Pancreas (tissue), 10 donors: ENCODE measurements around the gene CD200R1L. TPM values are rescaled to one million over a fixed set of nuclear protein-coding genes. Genes with fewer than 3 reads are reported as not detected.

Source experiments
- ATAC-seq, 4 donors: fragments of 200-7000 bp; cut with Tn5 transposase; one replicate each; pipeline versions ENCODE4 v1.8.0 to v1.9.1; 2020; ENCODE audit warnings: mild to moderate bottlenecking in 4 of 4, moderate library complexity in 4 of 4
- DNase-seq, 6 donors: peaks; one replicate each; pipeline ENCODE4 v3.0.0-alpha.2; 2020
- FAIRE-seq: peaks from 2 replicates; lab custom pipeline; 2012; peaks lifted over from hg19 to GRCh38; lab: Jason Lieb, UNC
- H3K27ac ChIP-seq, 4 donors: fragments of 200-600 bp; sonication (generic); 1 replicate in 3 of 4; 2 replicates in 1 of 4; pipeline versions ENCODE4 v1.5.0 to v1.8.0; 2020
- H3K27me3 ChIP-seq, 4 donors: fragments of 200-600 bp; one replicate each; pipeline ENCODE4 v1.8.0; 2021
- H3K36me3 ChIP-seq, 3 donors: fragments of 200-600 bp; sonication (generic) in 1 of 3; one replicate each; pipeline versions ENCODE4 v1.5.0 to v1.8.0; 2020 to 2021
- H3K4me1 ChIP-seq, 3 donors: fragments of 200-600 bp; one replicate each; pipeline ENCODE4 v1.8.0; 2021
- H3K4me3 ChIP-seq, 4 donors: fragments of 200-600 bp; sonication (generic) in 2 of 4; one replicate each; pipeline versions ENCODE4 v1.5.0 to v1.8.0; 2020 to 2021
- H3K9me3 ChIP-seq, 4 donors: fragments of 200-600 bp; one replicate each; pipeline ENCODE4 v1.8.0; 2021
- WGBS, 2 donors: extraction: QIAGEN DNeasy Blood & Tissue Kit; methylation state at CpG; one replicate each; pipeline ENCODE4 v1.1.7; 2013; 5-methylcytosine and 5-hydroxymethylcytosine counted together
- intact Hi-C, 3 donors: fragments of 100-400 bp; cut with DNase I; formaldehyde crosslinking; loops; one replicate each; pipeline versions ENCODE4 v1.11.1 to v1.14.2; 2022
- polyA plus RNA-seq, 2 donors: library from polyadenylated mRNA; stranded (reverse); fragments of 200-250 nt; gene quantifications; one replicate each; pipeline ENCODE4 v1.2.3, GENCODE V29; 2013
- total RNA-seq, 6 donors: library from RNA; stranded (reverse); fragmentation: NEBNext Ultra II Directional in 4 of 6; extraction: Animal tissue kit (Norgen Biotek cat#: 25700) in 4 of 6; gene quantifications; one replicate each; pipeline versions ENCODE4 v1.2.1 to v1.2.4, GENCODE V29; 2021 to 2023
- TF ChIP-seq, protein P1 (sequence below), 4 donors: fragments of 200-600 bp; sonication (generic) in 3 of 4; IDR thresholded peaks; one replicate each; pipeline versions ENCODE4 v1.5.0 to v1.8.0; 2021; ENCODE audit warnings: antibody characterized with exemption in 4 of 4
- donor health status: healthy with polysubstance abuse.
- donor health status: DM: no; HTN: no; CAD: no; lungs with moderate emphysema.
- donor health status: DM: no; HTN: no; CAD: no.
- donor health status: control.
- donor health status: control.
- donor health status: Bipolar disorder and iron deficiency.
- donor health status: DM: yes; HTN: yes; CAD: no.
- donor health status: DM: no; HTN: no; CAD: no.
- donor health status: DM: no; HTN: no; CAD: no.
- donor health status: DM: yes; HTN: yes; CAD: no.

CD200R1L gene
- total and polyA plus RNA-seq, 8 donors: not detected

DNA sequence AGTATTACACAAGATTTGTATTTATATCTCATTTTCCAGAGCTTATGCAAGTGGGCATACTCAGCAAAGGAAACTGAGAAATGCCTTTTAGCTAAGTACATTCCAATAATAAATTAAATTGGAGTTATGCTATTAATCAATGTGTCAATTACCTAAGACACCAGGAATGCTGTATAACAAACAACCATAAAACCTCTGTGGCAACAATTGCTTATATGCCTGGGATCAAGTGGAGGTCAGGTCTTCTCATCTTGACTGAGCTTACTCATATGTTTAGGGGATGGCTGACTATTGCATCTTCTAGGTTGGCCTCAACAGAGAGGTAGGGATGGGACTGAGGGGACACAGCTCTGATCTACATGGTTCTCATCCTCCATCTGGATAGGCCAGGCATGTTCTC is 30.7 kb downstream of the CD200R1L start:
- no peak for ATAC-seq
- no peak for DNase-seq
- intact Hi-C loops: no loop called here
- Histone ChIP-seq H3K36me3 (no peaks in the 10 kb centered on the region), H3K27me3 (no peaks in the 10 kb centered on the region), H3K9me3 (no peaks in the 10 kb centered on the region), H3K4me1 (no peaks in the 10 kb centered on the region), H3K27ac (no peak overlapping the region), H3K4me3 (no peak overlapping the region)
- no peak for FAIRE-seq
- TF ChIP-seq, protein P1, sequence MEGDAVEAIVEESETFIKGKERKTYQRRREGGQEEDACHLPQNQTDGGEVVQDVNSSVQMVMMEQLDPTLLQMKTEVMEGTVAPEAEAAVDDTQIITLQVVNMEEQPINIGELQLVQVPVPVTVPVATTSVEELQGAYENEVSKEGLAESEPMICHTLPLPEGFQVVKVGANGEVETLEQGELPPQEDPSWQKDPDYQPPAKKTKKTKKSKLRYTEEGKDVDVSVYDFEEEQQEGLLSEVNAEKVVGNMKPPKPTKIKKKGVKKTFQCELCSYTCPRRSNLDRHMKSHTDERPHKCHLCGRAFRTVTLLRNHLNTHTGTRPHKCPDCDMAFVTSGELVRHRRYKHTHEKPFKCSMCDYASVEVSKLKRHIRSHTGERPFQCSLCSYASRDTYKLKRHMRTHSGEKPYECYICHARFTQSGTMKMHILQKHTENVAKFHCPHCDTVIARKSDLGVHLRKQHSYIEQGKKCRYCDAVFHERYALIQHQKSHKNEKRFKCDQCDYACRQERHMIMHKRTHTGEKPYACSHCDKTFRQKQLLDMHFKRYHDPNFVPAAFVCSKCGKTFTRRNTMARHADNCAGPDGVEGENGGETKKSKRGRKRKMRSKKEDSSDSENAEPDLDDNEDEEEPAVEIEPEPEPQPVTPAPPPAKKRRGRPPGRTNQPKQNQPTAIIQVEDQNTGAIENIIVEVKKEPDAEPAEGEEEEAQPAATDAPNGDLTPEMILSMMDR (IDR thresholded peaks at IDR 0.05): no peak

DNA sequence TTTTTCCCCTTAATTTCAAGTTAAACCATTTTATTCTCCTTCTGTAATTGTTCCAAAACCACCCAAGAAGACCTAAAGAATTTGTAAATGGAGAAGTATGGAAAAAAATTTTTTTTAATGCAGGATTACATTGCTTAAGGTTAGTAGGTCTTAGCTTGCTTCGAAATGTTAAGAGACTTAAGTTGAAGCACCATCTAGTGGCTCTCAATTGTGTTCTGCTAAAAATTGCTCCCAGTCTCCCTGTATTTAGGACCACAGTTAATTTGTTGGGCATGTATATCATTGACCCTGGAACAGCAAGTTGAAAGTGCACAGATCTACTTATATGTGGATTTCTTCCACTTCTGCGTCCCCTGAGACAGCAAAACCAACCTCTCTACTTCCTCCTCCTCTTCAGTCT is 32.4 kb downstream of the CD200R1L start:
- ATAC-seq (peak in 3 of 4 donors; percentile 44 to 67 (median 50)), FAIRE-seq (no peak), DNase-seq (no peak)
- TF ChIP-seq, protein P1 (IDR thresholded peaks at IDR 0.05): no peak
- intact Hi-C loops: no loop called here
- no peaks in the 10 kb centered on the region for H3K36me3 ChIP-seq
- H3K4me1 ChIP-seq: no peaks in the 10 kb centered on the region
- H3K9me3 ChIP-seq: no peaks in the 10 kb centered on the region
- no peaks in the 10 kb centered on the region for H3K27me3 ChIP-seq
- 41 to 49% methylated on average over 2 of the region's 2 CpGs for WGBS, 2 donors
- no peak overlapping the region for H3K27ac ChIP-seq
- no peak overlapping the region for H3K4me3 ChIP-seq

DNA sequence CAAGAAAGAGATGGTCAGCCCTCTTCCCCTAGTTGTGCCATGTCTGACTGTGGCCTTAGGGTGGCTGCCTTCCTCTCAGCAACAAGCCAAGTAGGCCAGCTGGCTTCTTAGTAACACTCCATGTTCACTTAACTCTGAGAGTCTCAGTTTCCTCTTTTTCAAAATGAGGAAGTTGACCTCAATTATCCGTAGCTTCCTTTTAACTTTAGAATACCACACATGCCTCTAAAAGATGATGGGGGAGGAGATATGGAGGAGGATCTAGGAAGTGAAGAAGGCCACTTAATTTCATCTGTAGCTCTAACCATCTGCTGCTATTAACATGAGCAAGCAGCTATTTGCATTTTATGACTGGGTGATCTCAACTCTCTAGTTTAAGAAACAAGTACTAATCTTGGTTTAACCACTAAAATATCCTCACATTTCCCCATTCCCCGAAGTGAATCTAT is 32.9 kb downstream of the CD200R1L start:
- no peaks in the 10 kb centered on the region for H3K27me3 ChIP-seq
- 29 to 33% methylated on average over 2 of the region's 2 CpGs for WGBS, 2 donors
- DNase-seq (no peak), FAIRE-seq (no peak), ATAC-seq (peak in 2 of 4 donors; percentile 61 to 73)
- no peak overlapping the region for H3K27ac ChIP-seq
- no peaks in the 10 kb centered on the region for H3K36me3 ChIP-seq
- no peaks in the 10 kb centered on the region for H3K4me1 ChIP-seq
- H3K9me3 ChIP-seq: no peaks in the 10 kb centered on the region
- TF ChIP-seq, protein P1 (IDR thresholded peaks at IDR 0.05): no peak
- H3K4me3 ChIP-seq: no peak overlapping the region
- intact Hi-C loops: no loop called here

DNA sequence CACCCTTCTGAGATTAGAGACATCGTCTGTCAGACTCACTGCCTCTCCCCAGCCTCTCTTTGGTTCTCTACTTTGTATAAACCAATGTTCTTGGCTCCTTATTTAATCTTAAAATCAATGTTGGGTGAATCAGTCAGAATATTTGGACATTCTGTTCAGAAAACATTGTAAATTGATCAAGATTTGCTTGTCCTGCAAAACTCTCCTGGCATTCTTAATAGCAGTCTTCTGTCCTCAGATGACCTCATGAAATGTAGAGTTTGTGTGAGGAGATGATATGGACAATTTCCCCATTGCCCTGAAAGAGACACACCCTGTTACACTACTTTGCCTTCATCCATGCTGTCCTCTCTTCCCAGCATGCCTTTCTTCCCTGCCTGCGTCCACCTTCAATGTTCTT is 33.6 kb downstream of the CD200R1L start:
- Histone ChIP-seq H3K36me3 (no peaks in the 10 kb centered on the region), H3K27me3 (no peaks in the 10 kb centered on the region), H3K4me1 (no peaks in the 10 kb centered on the region), H3K27ac (no peak overlapping the region), H3K9me3 (no peaks in the 10 kb centered on the region), H3K4me3 (no peak overlapping the region)
- no peak for DNase-seq
- no peak for ATAC-seq
- 68 to 82% methylated on average over 2 of the region's 2 CpGs for WGBS, 2 donors
- TF ChIP-seq, protein P1 (IDR thresholded peaks at IDR 0.05): no peak
- no peak for FAIRE-seq
- intact Hi-C loops: no loop called here

DNA sequence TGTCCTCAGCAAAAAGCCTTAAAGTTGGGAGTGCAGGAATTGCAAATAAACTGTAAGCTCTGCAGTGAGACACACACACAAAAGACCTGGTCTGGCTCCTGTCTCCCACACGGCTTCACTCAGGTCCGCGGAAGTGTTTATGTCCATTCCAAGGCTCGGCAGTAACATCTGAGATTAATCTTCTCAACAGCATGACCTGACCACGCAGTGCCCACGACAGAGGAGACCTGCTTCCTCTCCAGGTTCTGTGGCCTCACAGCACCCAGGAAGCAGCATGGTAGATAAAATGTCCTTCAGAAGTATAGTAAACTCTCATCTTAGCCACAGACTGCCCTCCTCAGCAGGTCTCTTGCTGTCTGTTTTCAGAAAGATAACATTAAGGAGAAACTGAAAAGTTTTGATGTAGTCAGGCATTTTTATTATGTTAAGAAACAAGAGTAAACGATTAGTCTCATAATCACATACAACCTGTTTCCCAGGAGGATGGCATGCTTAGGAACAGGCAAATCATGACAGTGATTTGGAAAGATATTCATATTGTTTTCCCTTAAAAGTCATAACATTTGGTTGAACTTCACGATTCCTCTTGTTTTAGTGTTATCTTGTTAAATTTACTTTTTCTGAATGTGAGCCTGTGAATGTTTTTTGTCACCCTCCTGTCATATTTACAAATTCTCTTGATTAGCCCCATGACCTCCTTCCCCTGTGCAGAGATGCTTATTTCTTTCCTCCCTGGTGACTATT is 34.6 kb downstream of the CD200R1L start:
- intact Hi-C loops: no loop called here
- Histone ChIP-seq H3K27ac (peak overlapping the region in 1 of 4 donors; percentile 8), H3K27me3 (no peaks in the 10 kb centered on the region), H3K4me3 (no peak overlapping the region), H3K36me3 (no peaks in the 10 kb centered on the region), H3K4me1 (no peaks in the 10 kb centered on the region), H3K9me3 (no peaks in the 10 kb centered on the region)
- no peak for FAIRE-seq
- TF ChIP-seq, protein P1 (IDR thresholded peaks at IDR 0.05): no peak
- 62 to 63% methylated on average over 8 of the region's 8 CpGs for WGBS, 2 donors
- no peak for DNase-seq
- ATAC-seq: peak in 1 of 4 donors; percentile 11
